Activated naive CD8-positive, alpha-beta T cell treated with anti-CD3 and anti-CD28 coated beads, Interleukin-2, amount 50 U/mL, for 16 hours (primary cell): ENCODE measurements around the gene PGK2.

Source experiments
- DNase-seq: peaks from one replicate; pipeline ENCODE4 v3.0.0-alpha.2; 2020; ENCODE audit warnings: low read depth, low spot score

The PGK2 gene

GRCh38 chr6:49736017-49736508 is 51.0 kb downstream of the PGK2 start:
- no peak for DNase-seq
